ENCODE measurements around the gene IFT27.

IFT27 gene

GRCh38 chr22:36741968-36742367, 34.0 kb downstream of the IFT27 start:
- in situ Hi-C loops (cut with HindIII; ENCODE audit: low sequenced_read_pairs) = no loop called here
- DNase-seq (ENCODE audit: low read depth) = no peak
- no peak overlapping the region for H3K4me3 ChIP-seq (ENCODE audit: low read depth, low read length)
- TF ChIP-seq, protein P1, sequence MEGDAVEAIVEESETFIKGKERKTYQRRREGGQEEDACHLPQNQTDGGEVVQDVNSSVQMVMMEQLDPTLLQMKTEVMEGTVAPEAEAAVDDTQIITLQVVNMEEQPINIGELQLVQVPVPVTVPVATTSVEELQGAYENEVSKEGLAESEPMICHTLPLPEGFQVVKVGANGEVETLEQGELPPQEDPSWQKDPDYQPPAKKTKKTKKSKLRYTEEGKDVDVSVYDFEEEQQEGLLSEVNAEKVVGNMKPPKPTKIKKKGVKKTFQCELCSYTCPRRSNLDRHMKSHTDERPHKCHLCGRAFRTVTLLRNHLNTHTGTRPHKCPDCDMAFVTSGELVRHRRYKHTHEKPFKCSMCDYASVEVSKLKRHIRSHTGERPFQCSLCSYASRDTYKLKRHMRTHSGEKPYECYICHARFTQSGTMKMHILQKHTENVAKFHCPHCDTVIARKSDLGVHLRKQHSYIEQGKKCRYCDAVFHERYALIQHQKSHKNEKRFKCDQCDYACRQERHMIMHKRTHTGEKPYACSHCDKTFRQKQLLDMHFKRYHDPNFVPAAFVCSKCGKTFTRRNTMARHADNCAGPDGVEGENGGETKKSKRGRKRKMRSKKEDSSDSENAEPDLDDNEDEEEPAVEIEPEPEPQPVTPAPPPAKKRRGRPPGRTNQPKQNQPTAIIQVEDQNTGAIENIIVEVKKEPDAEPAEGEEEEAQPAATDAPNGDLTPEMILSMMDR (IDR thresholded peaks at IDR 0.05; ENCODE audit: low read depth, low read length, missing control alignments) = no peak

- in situ Hi-C loops (cut with HindIII; ENCODE audit: low sequenced_read_pairs) = no loop called here
- H3K4me3 ChIP-seq (ENCODE audit: low read depth, low read length) = no peak overlapping the region
- TF ChIP-seq, protein P1 (IDR thresholded peaks at IDR 0.05; ENCODE audit: low read depth, low read length, missing control alignments) = no peak
- DNase-seq (ENCODE audit: low read depth) = no peak
Measured at GRCh38 chr22:36741204-36741793, 34.6 kb downstream of the IFT27 start.

DNA sequence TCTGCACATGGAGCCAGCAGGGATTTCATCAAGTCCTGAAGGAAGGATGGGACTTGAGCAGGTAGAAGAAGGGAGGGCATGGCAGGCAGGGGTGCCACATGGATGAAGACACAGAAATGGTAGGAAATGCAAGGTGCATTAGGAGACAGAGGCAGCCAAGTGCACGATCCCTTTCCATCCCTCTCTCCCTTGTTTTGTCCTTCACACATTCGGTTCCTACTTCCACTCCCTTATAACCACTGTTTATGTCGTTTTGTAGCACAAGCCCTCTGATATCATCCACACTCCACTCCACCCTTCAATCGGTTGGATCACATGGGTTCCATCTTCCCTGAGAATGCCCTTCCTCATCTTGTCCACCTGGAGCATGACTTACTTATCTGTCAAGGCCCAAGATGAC, 35.2 kb downstream of the IFT27 start:
- no peak overlapping the region for H3K4me3 ChIP-seq (ENCODE audit: low read depth, low read length)
- in situ Hi-C loops (cut with HindIII; ENCODE audit: low sequenced_read_pairs) = no loop called here
- TF ChIP-seq, protein P1 (IDR thresholded peaks at IDR 0.05; ENCODE audit: low read depth, low read length, missing control alignments) = no peak
- DNase-seq (ENCODE audit: low read depth) = no peak

DNA sequence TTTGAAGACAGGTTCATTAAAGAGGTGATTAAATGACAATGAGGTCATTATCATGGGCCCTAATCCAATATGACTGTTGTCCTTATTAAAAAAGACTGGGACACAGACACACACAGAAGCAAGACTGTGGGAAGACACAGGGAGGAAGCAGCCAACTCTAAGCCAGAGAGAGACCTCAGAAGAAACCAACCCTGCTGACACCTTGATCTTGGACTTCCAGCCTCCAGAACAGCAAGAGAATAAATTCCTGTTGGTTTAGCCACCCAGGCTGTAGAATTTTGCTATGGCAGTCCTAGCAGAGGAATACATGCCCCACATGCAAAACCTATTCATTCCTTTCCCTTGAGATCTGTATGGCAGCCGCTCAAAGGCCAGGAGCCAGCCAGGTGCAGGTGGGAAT, 36.7 kb downstream of the IFT27 start:
- no peak overlapping the region for H3K4me3 ChIP-seq (ENCODE audit: low read depth, low read length)
- in situ Hi-C loops (cut with HindIII; ENCODE audit: low sequenced_read_pairs) = no loop called here
- TF ChIP-seq, protein P1 (IDR thresholded peaks at IDR 0.05; ENCODE audit: low read depth, low read length, missing control alignments) = no peak
- no peak for DNase-seq (ENCODE audit: low read depth)

- TF ChIP-seq, protein P1 (IDR thresholded peaks at IDR 0.05; ENCODE audit: low read depth, low read length, missing control alignments) = no peak
- no peak for DNase-seq (ENCODE audit: low read depth)
- in situ Hi-C loops (cut with HindIII; ENCODE audit: low sequenced_read_pairs) = no loop called here
- no peak overlapping the region for H3K4me3 ChIP-seq (ENCODE audit: low read depth, low read length)
Measured at GRCh38 chr22:36738416-36739020, 37.4 kb downstream of the IFT27 start.

- DNase-seq (ENCODE audit: low read depth) = no peak
- H3K4me3 ChIP-seq (ENCODE audit: low read depth, low read length) = no peak overlapping the region
- TF ChIP-seq, protein P1 (IDR thresholded peaks at IDR 0.05; ENCODE audit: low read depth, low read length, missing control alignments) = no peak
- in situ Hi-C loops (cut with HindIII; ENCODE audit: low sequenced_read_pairs) = no loop called here
Measured at GRCh38 chr22:36737776-36738175, 38.1 kb downstream of the IFT27 start.
